Hepatocyte (in vitro differentiated cells): ENCODE measurements around the gene NANOS2. TPM values are rescaled to one million over a fixed set of nuclear protein-coding genes. Genes with fewer than 3 reads are reported as not detected.
"Not testable (repeated sequence)": the region's sequence is repeated elsewhere in the genome, so short reads cannot be mapped to it uniquely, and the experiment has no call there.

ENCODE experiments used
- DNase-seq: peaks from one replicate; pipeline ENCODE4 v3.0.0-alpha.2; 2016; ENCODE audit warnings: low spot score
- H2AFZ ChIP-seq: fragments of 200-600 bp; sonication (generic); 2 replicates; pipeline ENCODE4 v1.6.0; 2016; ENCODE audit warnings: antibody characterized with exemption, mild to moderate bottlenecking
- H3K27ac ChIP-seq: fragments of 200-600 bp; sonication (generic); 2 replicates; pipeline ENCODE4 v1.5.1; 2016; ENCODE audit warnings: mild to moderate bottlenecking
- H3K27me3 ChIP-seq: fragments of 200-600 bp; sonication (generic); 2 replicates; pipeline ENCODE4 v1.6.1; 2016
- H3K36me3 ChIP-seq: fragments of 200-600 bp; sonication (generic); replicated peaks from 2 replicates; pipeline ENCODE4 v1.5.1; 2016; ENCODE audit warnings: low read depth; ENCODE audit not compliant: insufficient read depth
- H3K4me1 ChIP-seq: fragments of 200-600 bp; sonication (generic); 2 replicates; pipeline ENCODE4 v1.5.1; 2016; ENCODE audit warnings: mild to moderate bottlenecking, moderate library complexity; ENCODE audit not compliant: insufficient read depth
- H3K4me2 ChIP-seq: fragments of 200-600 bp; sonication (generic); 2 replicates; pipeline ENCODE4 v1.6.0; 2016
- H3K4me3 ChIP-seq: fragments of 200-600 bp; sonication (generic); 2 replicates; pipeline ENCODE4 v1.5.1; 2016; ENCODE audit warnings: mild to moderate bottlenecking
- H3K79me2 ChIP-seq: fragments of 200-600 bp; sonication (generic); 2 replicates; pipeline ENCODE4 v1.6.0; 2017; ENCODE audit warnings: mild to moderate bottlenecking
- H3K9me2 ChIP-seq: fragments of 200-600 bp; sonication (generic); replicated peaks from 2 replicates; pipeline ENCODE4 v1.6.0; 2017; ENCODE audit warnings: mild to moderate bottlenecking; ENCODE audit not compliant: insufficient read depth
- H3K9me3 ChIP-seq: fragments of 200-600 bp; sonication (generic); 2 replicates; pipeline ENCODE4 v1.5.1; 2016; ENCODE audit warnings: low read depth, mild to moderate bottlenecking
- H4K20me1 ChIP-seq: fragments of 200-600 bp; sonication (generic); 2 replicates; pipeline ENCODE4 v1.6.0; 2016; ENCODE audit warnings: mild to moderate bottlenecking; ENCODE audit not compliant: insufficient read depth, poor library complexity, severe bottlenecking
- EZH2 ChIP-seq: fragments of 200-600 bp; sonication (generic); IDR thresholded peaks from 2 replicates; pipeline ENCODE4 v1.6.1; 2016; ENCODE audit warnings: antibody characterized with exemption, mild to moderate bottlenecking, borderline replicate concordance
- EZH2phosphoT487 ChIP-seq: fragments of 200-600 bp; sonication (generic); IDR thresholded peaks from one replicate; pipeline ENCODE4 v1.6.1; 2018; ENCODE audit warnings: antibody characterized with exemption, mild to moderate bottlenecking, low read depth, moderate library complexity; ENCODE audit not compliant: unreplicated experiment, severe bottlenecking
- WGBS: methylation state at CpG from one replicate; pipeline ENCODE4 v1.1.6; 2016; ENCODE audit warnings: low lambda C conversion rate; ENCODE audit errors: missing lambda C conversion rate; 5-methylcytosine and 5-hydroxymethylcytosine counted together
- polyA plus RNA-seq: library from polyadenylated mRNA; unstranded; fragments of >200 nt; fragmentation: Nextera tagmentation; extraction: Ambion mirVana; gene quantifications from 2 replicates; pipeline ENCODE4 v1.2.1, GENCODE V29; 2016
- total RNA-seq: library from RNA; depleted of rRNA; stranded (reverse); fragments of >200 nt; gene quantifications from 2 replicates; pipeline ENCODE4 v1.2.3, GENCODE V29; 2014
- TF ChIP-seq, protein P1 (sequence below): fragments of 200-600 bp; sonication (generic); IDR thresholded peaks from 2 replicates; pipeline ENCODE4 v1.5.1; 2016; ENCODE audit warnings: antibody characterized with exemption, mild to moderate bottlenecking; ENCODE audit not compliant: poor library complexity

NANOS2 gene
- total and polyA plus RNA-seq, 2 experiments from 2014 or later, result not detected

DNA sequence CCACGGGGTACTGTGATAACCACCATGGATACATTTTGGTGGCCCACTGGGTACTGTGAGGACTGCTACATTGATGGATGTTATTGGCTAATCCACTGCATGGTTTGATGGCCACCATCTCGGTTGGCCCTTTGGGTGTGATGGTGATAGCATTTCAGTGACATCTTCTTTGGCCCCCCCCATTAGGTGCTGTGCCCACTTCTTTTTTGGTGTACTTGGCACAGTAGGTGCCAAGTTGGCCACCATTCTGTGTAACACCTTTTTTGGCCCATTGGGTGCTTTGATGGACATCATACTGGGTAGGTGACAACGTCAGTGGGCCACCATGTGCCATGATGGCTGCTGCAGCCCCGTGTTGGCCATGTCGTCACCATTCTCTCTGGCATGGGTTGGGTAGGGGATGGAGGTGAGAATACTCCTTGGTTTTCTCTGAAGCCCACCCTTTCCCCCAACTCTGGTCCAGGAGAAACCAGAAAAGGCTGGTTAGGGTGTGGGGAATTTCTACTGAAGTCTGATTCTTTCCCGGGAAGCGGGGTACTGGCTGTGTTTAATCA lies 41.3 kb downstream of the NANOS2 start:
- H3K79me2 ChIP-seq, result peaks cover 22% of the 10 kb centered on the region
- 78% methylated on average over 7 of the region's 7 CpGs for WGBS
- H4K20me1 ChIP-seq, result no peaks in the 10 kb centered on the region
- no peaks in the 10 kb centered on the region for H3K27me3 ChIP-seq
- TF ChIP-seq EZH2, result no peak
- TF ChIP-seq, protein P1, sequence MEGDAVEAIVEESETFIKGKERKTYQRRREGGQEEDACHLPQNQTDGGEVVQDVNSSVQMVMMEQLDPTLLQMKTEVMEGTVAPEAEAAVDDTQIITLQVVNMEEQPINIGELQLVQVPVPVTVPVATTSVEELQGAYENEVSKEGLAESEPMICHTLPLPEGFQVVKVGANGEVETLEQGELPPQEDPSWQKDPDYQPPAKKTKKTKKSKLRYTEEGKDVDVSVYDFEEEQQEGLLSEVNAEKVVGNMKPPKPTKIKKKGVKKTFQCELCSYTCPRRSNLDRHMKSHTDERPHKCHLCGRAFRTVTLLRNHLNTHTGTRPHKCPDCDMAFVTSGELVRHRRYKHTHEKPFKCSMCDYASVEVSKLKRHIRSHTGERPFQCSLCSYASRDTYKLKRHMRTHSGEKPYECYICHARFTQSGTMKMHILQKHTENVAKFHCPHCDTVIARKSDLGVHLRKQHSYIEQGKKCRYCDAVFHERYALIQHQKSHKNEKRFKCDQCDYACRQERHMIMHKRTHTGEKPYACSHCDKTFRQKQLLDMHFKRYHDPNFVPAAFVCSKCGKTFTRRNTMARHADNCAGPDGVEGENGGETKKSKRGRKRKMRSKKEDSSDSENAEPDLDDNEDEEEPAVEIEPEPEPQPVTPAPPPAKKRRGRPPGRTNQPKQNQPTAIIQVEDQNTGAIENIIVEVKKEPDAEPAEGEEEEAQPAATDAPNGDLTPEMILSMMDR, result no peak
- H3K4me2 ChIP-seq, result no peak overlapping the region
- H3K9me2 ChIP-seq, result no peaks in the 10 kb centered on the region
- no peak overlapping the region for H3K4me3 ChIP-seq
- no peaks in the 10 kb centered on the region for H3K9me3 ChIP-seq
- H3K27ac ChIP-seq, result peak overlapping the region; percentile 21
- H2AFZ ChIP-seq, result no peak overlapping the region
- no peak for DNase-seq
- peaks cover 27% of the 10 kb centered on the region for H3K4me1 ChIP-seq
- H3K36me3 ChIP-seq, result no peaks in the 10 kb centered on the region

DNA sequence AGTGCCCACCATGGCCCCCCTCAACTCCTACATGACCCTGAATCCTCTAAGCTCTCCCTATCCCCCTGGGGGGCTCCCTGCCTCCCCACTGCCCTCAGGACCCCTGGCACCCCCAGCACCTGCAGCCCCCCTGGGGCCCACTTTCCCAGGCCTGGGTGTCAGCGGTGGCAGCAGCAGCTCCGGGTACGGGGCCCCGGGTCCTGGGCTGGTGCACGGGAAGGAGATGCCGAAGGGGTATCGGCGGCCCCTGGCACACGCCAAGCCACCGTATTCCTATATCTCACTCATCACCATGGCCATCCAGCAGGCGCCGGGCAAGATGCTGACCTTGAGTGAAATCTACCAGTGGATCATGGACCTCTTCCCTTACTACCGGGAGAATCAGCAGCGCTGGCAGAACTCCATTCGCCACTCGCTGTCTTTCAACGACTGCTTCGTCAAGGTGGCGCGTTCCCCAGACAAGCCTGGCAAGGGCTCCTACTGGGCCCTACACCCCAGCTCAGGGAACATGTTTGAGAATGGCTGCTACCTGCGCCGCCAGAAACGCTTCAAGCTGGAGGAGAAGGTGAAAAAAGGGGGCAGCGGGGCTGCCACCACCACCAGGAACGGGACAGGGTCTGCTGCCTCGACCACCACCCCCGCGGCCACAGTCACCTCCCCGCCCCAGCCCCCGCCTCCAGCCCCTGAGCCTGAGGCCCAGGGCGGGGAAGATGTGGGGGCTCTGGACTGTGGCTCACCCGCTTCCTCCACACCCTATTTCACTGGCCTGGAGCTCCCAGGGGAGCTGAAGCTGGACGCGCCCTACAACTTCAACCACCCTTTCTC lies 42.3 kb downstream of the NANOS2 start:
- TF ChIP-seq, protein P1, result no peak
- no peak for TF ChIP-seq EZH2phosphoT487
- no peak for TF ChIP-seq EZH2
- no peaks in the 10 kb centered on the region for H3K9me2 ChIP-seq
- DNase-seq, result no peak
- peaks cover 21% of the 10 kb centered on the region for H3K4me1 ChIP-seq
- no peak overlapping the region for H3K4me2 ChIP-seq
- WGBS, result 96% methylated on average over 30 of the region's 34 CpGs
- no peaks in the 10 kb centered on the region for H3K9me3 ChIP-seq
- no peak overlapping the region for H3K4me3 ChIP-seq
- peaks cover 30% of the 10 kb centered on the region for H3K79me2 ChIP-seq
- H3K27ac ChIP-seq, result no peak overlapping the region
- H4K20me1 ChIP-seq, result no peaks in the 10 kb centered on the region
- H3K27me3 ChIP-seq, result no peaks in the 10 kb centered on the region
- no peak overlapping the region for H2AFZ ChIP-seq
- H3K36me3 ChIP-seq, result no peaks in the 10 kb centered on the region

GRCh38 chr19:45870798-45871197 lies 43.8 kb downstream of the NANOS2 start:
- Histone ChIP-seq H3K79me2 (peaks cover 45% of the 10 kb centered on the region), H4K20me1 (no peaks in the 10 kb centered on the region), H3K4me2 (no peak overlapping the region), H3K4me3 (no peak overlapping the region), H2AFZ (no peak overlapping the region), H3K4me1 (peaks cover 8% of the 10 kb centered on the region), H3K27ac (no peak overlapping the region), H3K9me2 (no peaks in the 10 kb centered on the region), H3K9me3 (no peaks in the 10 kb centered on the region), H3K27me3 (no peaks in the 10 kb centered on the region), H3K36me3 (no peaks in the 10 kb centered on the region)
- 92% methylated on average over 5 of the region's 5 CpGs for WGBS
- TF ChIP-seq, protein P1, result no peak
- no peak for TF ChIP-seq EZH2phosphoT487
- TF ChIP-seq EZH2, result no peak
- DNase-seq, result no peak

- not testable (repeated sequence) for H3K9me3 ChIP-seq, H3K36me3 ChIP-seq, H3K4me1 ChIP-seq, H3K27ac ChIP-seq, DNase-seq, H4K20me1 ChIP-seq, H3K4me3 ChIP-seq, H3K9me2 ChIP-seq, H2AFZ ChIP-seq
- peaks cover 13% of the 10 kb centered on the region for H3K27me3 ChIP-seq
- H3K4me2 ChIP-seq, result peak overlapping the region; percentile 72
- peaks cover 59% of the 10 kb centered on the region for H3K79me2 ChIP-seq
- 80% methylated on average over 4 of the region's 4 CpGs for WGBS
Observed at GRCh38 chr19:45867241-45867640, 47.3 kb downstream of the NANOS2 start.
